Left lung (tissue), 10 donors: Measurements from ENCODE around the gene GMDS. TPM values are rescaled to one million over a fixed set of nuclear protein-coding genes. Genes with fewer than 3 reads are reported as not detected.

Experiments used
- ATAC-seq: fragments of 200-7000 bp; cut with Tn5 transposase; one replicate; pipeline ENCODE4 v1.9.1; 2020; ENCODE audit warnings: moderate library complexity
- DNase-seq, 4 donors: peaks; one replicate each; pipeline ENCODE4 v3.0.0-alpha.2; 2013 to 2020
- H3K27ac ChIP-seq, 2 donors: fragments of 200-600 bp; sonication (generic) in 1 of 2; one replicate each; pipeline versions ENCODE4 v1.5.0 to v1.8.0; 2020 to 2021
- H3K27me3 ChIP-seq, 2 donors: fragments of 200-600 bp; sonication (generic) in 1 of 2; one replicate each; pipeline versions ENCODE4 v1.5.0 to v1.8.0; 2020 to 2021
- H3K36me3 ChIP-seq, 2 donors: fragments of 200-600 bp; sonication (generic) in 1 of 2; one replicate each; pipeline versions ENCODE4 v1.5.0 to v1.8.0; 2020 to 2021
- H3K4me1 ChIP-seq, 2 donors: fragments of 200-600 bp; one replicate each; pipeline ENCODE4 v1.8.0; 2021
- H3K4me3 ChIP-seq, 2 donors: fragments of 200-600 bp; sonication (generic) in 1 of 2; one replicate each; pipeline versions ENCODE4 v1.5.0 to v1.8.0; 2020 to 2021; ENCODE audit warnings: mild to moderate bottlenecking in 1 of 2
- H3K9me3 ChIP-seq, 2 donors: fragments of 200-600 bp; sonication (generic) in 1 of 2; one replicate each; pipeline versions ENCODE4 v1.5.0 to v1.8.0; 2020 to 2021
- CTCF ChIP-seq, 2 donors: fragments of 200-600 bp; sonication (generic) in 1 of 2; IDR thresholded peaks; one replicate each; pipeline versions ENCODE4 v1.5.0 to v1.8.0; 2021; ENCODE audit warnings: antibody characterized with exemption in 2 of 2
- intact Hi-C, 2 donors: fragments of 100-400 bp; cut with DNase I; formaldehyde crosslinking; loops; one replicate each; pipeline versions ENCODE4 v1.11.2 to v1.14.2; 2022
- polyA plus RNA-seq, 6 donors: library from polyadenylated mRNA; unstranded; fragments of 120-200 nt; gene quantifications; one replicate each; pipeline ENCODE4 v1.2.1, GENCODE V29; 2013; ENCODE audit not compliant: insufficient read length in 6 of 6
- total RNA-seq, 2 donors: library from RNA; stranded (reverse); fragmentation: NEBNext Ultra II Directional; extraction: Animal tissue kit (Norgen Biotek cat#: 25700); gene quantifications; one replicate each; pipeline ENCODE4 v1.2.1, GENCODE V29; 2021
- donor health status: DM: no; HTN: yes; CAD: no.
- donor health status: DM: no; HTN: no; CAD: no.

The GMDS gene
- total and polyA plus RNA-seq, 8 donors, result 16.5 to 25.4 (median 21.2) TPM

DNA sequence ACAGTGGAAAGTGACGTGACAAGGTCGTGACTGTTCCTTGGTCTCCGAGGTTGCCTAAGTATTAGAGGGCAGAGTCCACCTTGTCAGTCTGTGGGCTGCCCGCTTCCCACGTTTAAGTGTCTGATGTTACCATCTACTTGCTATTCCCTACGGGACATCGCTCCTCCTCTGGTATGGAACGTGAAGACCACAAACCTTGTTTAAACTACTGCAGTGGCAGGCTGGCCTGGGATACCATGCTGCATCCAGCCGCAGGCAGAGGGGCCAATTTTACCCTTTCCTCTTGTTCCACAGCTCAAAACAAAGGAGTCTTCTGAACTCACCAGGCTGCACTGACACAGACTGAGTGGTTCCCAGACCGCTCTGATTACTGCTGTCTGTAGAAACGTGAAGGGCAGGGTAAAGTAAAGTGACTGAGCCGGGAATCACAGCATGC lies 359.8 kb downstream of the GMDS start:
- Histone ChIP-seq H3K27ac (no peak overlapping the region), H3K4me1 (no peaks in the 10 kb centered on the region), H3K36me3 (no peaks in the 10 kb centered on the region), H3K4me3 (no peak overlapping the region), H3K27me3 (no peaks in the 10 kb centered on the region), H3K9me3 (no peaks in the 10 kb centered on the region)
- no peak for ATAC-seq
- no peak for DNase-seq
- no peak for TF ChIP-seq CTCF (IDR thresholded peaks at IDR 0.05)
- intact Hi-C loops, result no loop called here

DNA sequence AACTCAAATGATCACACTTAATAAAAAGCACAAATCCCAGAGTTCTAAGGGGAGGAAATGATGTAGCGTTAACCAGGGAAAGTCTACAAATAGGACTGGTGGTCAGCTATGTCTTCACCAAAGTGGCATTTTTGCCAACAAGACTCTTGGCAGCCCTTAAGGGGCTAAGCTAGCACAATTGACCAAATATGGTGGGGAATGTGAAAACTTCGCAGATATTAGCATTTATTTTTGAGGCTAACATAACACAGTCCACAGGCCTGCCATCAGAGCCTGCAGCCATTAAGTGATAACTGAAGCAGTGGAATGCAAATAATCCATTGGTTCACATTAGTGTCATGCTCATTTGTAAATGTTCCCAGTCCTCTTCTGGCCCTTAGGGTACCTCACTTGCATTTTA lies 361.1 kb downstream of the GMDS start:
- DNase-seq (no peak), ATAC-seq (no peak)
- Histone ChIP-seq H3K9me3 (no peaks in the 10 kb centered on the region), H3K27ac (no peak overlapping the region), H3K4me1 (no peaks in the 10 kb centered on the region), H3K4me3 (no peak overlapping the region), H3K36me3 (no peaks in the 10 kb centered on the region), H3K27me3 (no peaks in the 10 kb centered on the region)
- no peak for TF ChIP-seq CTCF (IDR thresholded peaks at IDR 0.05)
- intact Hi-C loops, result no loop called here

GRCh38 chr6:1878330-1878729 lies 367.1 kb downstream of the GMDS start:
- no peaks in the 10 kb centered on the region for H3K4me1 ChIP-seq
- intact Hi-C loops, result no loop called here
- no peaks in the 10 kb centered on the region for H3K9me3 ChIP-seq
- H3K4me3 ChIP-seq, result no peak overlapping the region
- no peak for TF ChIP-seq CTCF (IDR thresholded peaks at IDR 0.05)
- no peaks in the 10 kb centered on the region for H3K36me3 ChIP-seq
- DNase-seq, result no peak
- ATAC-seq, result no peak
- no peak overlapping the region for H3K27ac ChIP-seq
- H3K27me3 ChIP-seq, result no peaks in the 10 kb centered on the region

GRCh38 chr6:1873781-1874180 lies 371.6 kb downstream of the GMDS start:
- no peak overlapping the region for H3K27ac ChIP-seq
- no peaks in the 10 kb centered on the region for H3K4me1 ChIP-seq
- H3K27me3 ChIP-seq, result no peaks in the 10 kb centered on the region
- no peak for DNase-seq
- no peak for TF ChIP-seq CTCF (IDR thresholded peaks at IDR 0.05)
- intact Hi-C loops, result no loop called here
- ATAC-seq, result no peak
- H3K9me3 ChIP-seq, result no peaks in the 10 kb centered on the region
- no peak overlapping the region for H3K4me3 ChIP-seq
- no peaks in the 10 kb centered on the region for H3K36me3 ChIP-seq

DNA sequence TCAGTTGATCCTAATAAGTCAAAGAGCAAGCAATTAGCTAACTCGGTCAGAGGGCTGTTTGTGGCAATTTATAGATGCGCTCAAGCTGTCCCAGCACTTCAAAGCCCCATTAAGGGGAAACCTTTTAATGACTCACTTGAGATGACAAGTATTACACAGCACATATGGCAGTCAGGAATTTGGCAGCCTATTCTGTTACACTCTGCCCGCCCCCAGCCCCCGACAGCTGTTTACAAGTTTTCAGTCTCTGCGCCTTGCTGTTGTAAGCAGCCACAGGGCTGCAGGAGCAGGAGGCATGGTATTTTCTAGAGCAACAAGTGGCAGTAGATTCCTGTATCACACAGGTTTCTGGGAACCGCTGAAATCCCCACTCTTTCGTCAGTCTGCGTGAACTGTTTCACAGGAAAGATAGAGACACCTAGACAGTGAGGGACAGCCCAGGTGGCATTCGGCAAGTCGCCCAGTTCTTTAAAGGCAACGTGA lies 372.7 kb downstream of the GMDS start:
- ATAC-seq (peak; percentile 30), DNase-seq (peak in 2 of 4 donors; percentile 64 to 80)
- H3K4me3 ChIP-seq, result no peak overlapping the region
- intact Hi-C loops, result no loop called here
- no peaks in the 10 kb centered on the region for H3K9me3 ChIP-seq
- no peak for TF ChIP-seq CTCF (IDR thresholded peaks at IDR 0.05)
- no peak overlapping the region for H3K27ac ChIP-seq
- no peaks in the 10 kb centered on the region for H3K4me1 ChIP-seq
- no peaks in the 10 kb centered on the region for H3K36me3 ChIP-seq
- no peaks in the 10 kb centered on the region for H3K27me3 ChIP-seq
